Pancreas (tissue), 10 donors: ENCODE data around the gene SLC5A8. TPM values are rescaled to one million over a fixed set of nuclear protein-coding genes. Genes with fewer than 3 reads are reported as not detected.

ENCODE experiments used
- ATAC-seq, 4 donors: fragments of 200-7000 bp; cut with Tn5 transposase; one replicate each; pipeline versions ENCODE4 v1.8.0 to v1.9.1; 2020; ENCODE audit warnings: mild to moderate bottlenecking in 4 of 4, moderate library complexity in 4 of 4
- DNase-seq, 6 donors: peaks; one replicate each; pipeline ENCODE4 v3.0.0-alpha.2; 2020
- FAIRE-seq: peaks from 2 replicates; lab custom pipeline; 2012; peaks lifted over from hg19 to GRCh38; lab: Jason Lieb, UNC
- H3K27ac ChIP-seq, 4 donors: fragments of 200-600 bp; sonication (generic); 1 replicate in 3 of 4; 2 replicates in 1 of 4; pipeline versions ENCODE4 v1.5.0 to v1.8.0; 2020
- H3K27me3 ChIP-seq, 4 donors: fragments of 200-600 bp; one replicate each; pipeline ENCODE4 v1.8.0; 2021
- H3K36me3 ChIP-seq, 3 donors: fragments of 200-600 bp; sonication (generic) in 1 of 3; one replicate each; pipeline versions ENCODE4 v1.5.0 to v1.8.0; 2020 to 2021
- H3K4me1 ChIP-seq, 3 donors: fragments of 200-600 bp; one replicate each; pipeline ENCODE4 v1.8.0; 2021
- H3K4me3 ChIP-seq, 4 donors: fragments of 200-600 bp; sonication (generic) in 2 of 4; one replicate each; pipeline versions ENCODE4 v1.5.0 to v1.8.0; 2020 to 2021
- H3K9me3 ChIP-seq, 4 donors: fragments of 200-600 bp; one replicate each; pipeline ENCODE4 v1.8.0; 2021
- CTCF ChIP-seq, 4 donors: fragments of 200-600 bp; sonication (generic) in 3 of 4; IDR thresholded peaks; one replicate each; pipeline versions ENCODE4 v1.5.0 to v1.8.0; 2021; ENCODE audit warnings: antibody characterized with exemption in 4 of 4
- WGBS, 2 donors: extraction: QIAGEN DNeasy Blood & Tissue Kit; methylation state at CpG; one replicate each; pipeline ENCODE4 v1.1.7; 2013; 5-methylcytosine and 5-hydroxymethylcytosine counted together
- intact Hi-C, 3 donors: fragments of 100-400 bp; cut with DNase I; formaldehyde crosslinking; loops; one replicate each; pipeline versions ENCODE4 v1.11.1 to v1.14.2; 2022
- polyA plus RNA-seq, 2 donors: library from polyadenylated mRNA; stranded (reverse); fragments of 200-250 nt; gene quantifications; one replicate each; pipeline ENCODE4 v1.2.3, GENCODE V29; 2013
- total RNA-seq, 6 donors: library from RNA; stranded (reverse); fragmentation: NEBNext Ultra II Directional in 4 of 6; extraction: Animal tissue kit (Norgen Biotek cat#: 25700) in 4 of 6; gene quantifications; one replicate each; pipeline versions ENCODE4 v1.2.1 to v1.2.4, GENCODE V29; 2021 to 2023
- donor health status: healthy with polysubstance abuse.
- donor health status: DM: no; HTN: no; CAD: no; lungs with moderate emphysema.
- donor health status: DM: no; HTN: no; CAD: no.
- donor health status: control.
- donor health status: control.
- donor health status: Bipolar disorder and iron deficiency.
- donor health status: DM: yes; HTN: yes; CAD: no.
- donor health status: DM: no; HTN: no; CAD: no.
- donor health status: DM: no; HTN: no; CAD: no.
- donor health status: DM: yes; HTN: yes; CAD: no.

Gene SLC5A8
- total and polyA plus RNA-seq, 8 donors: 0.06 to 0.09 (median 0.07) TPM; not detected in 5

GRCh38 chr12:101204602-101205304, 5.3 kb downstream of the SLC5A8 start:
- Histone ChIP-seq H3K27ac (no peak overlapping the region), H3K36me3 (no peaks in the 10 kb centered on the region), H3K27me3 (peaks cover 0 to 19% (median 0%) of the 10 kb centered on the region in 4 donors), H3K9me3 (peaks cover 0 to 2% (median 0%) of the 10 kb centered on the region in 4 donors), H3K4me3 (no peak overlapping the region), H3K4me1 (peaks cover 0 to 2% (median 0%) of the 10 kb centered on the region in 3 donors)
- no peak for FAIRE-seq
- no peak for ATAC-seq
- WGBS, 2 donors: 74 to 75% methylated on average over 4 of the region's 4 CpGs
- no peak for TF ChIP-seq CTCF (IDR thresholded peaks at IDR 0.05)
- no peak for DNase-seq
- intact Hi-C loops: no loop called here

DNA sequence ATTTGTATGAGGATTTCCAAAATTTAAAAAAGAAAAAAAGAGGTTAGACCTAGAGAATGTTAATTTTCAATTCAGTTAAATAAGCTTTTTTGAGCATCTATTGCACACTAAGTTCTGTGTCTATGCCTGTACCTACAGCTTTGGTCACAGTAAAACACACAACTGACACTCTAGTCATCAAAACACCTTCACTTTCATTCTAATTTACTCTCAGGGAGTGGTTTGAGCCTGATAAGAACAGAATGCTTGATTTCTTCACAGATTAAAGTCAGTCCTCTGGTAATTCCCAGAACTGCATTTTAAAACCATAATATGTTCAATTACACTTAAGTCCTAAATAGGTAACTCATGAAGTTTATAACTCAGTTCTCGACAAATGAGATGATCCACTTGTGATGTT, 9.2 kb downstream of the SLC5A8 start:
- no peak overlapping the region for H3K4me3 ChIP-seq
- no peak for ATAC-seq

DNA sequence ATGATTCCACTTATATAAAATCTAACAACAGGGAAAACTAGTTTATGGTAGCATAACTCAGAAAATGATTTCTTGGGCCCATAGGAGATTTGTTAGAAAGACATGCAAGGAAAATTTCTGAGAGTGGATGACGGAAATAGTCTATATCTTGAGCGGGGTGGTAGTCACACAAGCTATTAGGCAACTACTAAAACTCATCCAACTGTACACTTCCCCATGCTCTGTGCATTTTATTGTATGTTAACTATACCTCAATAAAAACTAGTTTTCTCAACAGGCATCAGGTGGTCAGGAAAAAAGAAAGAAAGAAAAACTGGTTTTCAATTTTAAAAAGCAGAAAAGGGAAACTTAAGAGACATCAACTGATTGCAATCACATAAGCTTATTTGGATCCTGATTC, 9.9 kb downstream of the SLC5A8 start:
- 77 to 78% methylated on average over 2 of the region's 2 CpGs for WGBS, 2 donors
- peaks cover 0 to 2% (median 0%) of the 10 kb centered on the region in 4 donors for H3K9me3 ChIP-seq

More for the DNA sequence above, 9.2 kb downstream of the SLC5A8 start:
- FAIRE-seq (no peak), DNase-seq (no peak)
- H3K9me3 ChIP-seq: peaks cover 0 to 2% (median 0%) of the 10 kb centered on the region in 4 donors
- no peak for TF ChIP-seq CTCF (IDR thresholded peaks at IDR 0.05)
- H3K36me3 ChIP-seq: no peaks in the 10 kb centered on the region
- intact Hi-C loops: no loop called here
- no peaks in the 10 kb centered on the region for H3K4me1 ChIP-seq
- WGBS, 2 donors: 61 to 76% methylated on average over 1 of the region's 1 CpG
- no peak overlapping the region for H3K27ac ChIP-seq
- H3K27me3 ChIP-seq: no peaks in the 10 kb centered on the region

DNA sequence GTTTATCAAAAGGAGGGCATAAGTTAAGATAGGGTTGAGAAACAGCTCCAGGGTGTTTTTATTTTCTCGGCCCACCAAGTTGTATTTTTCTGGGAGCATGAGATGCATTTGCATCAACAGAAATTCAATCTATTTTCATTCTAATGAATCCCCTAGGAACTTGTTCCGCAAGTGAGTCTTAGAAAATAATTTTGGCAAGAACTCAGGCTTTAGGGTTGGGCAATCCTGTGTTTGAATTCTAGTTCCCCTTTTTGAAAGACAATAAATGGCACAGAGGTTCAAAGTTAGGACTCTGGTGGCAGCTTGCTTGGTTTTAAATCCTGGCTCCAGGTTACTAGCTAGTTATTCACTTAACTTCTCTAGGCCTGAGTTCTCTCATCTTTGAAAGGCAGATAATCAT, 23.7 kb downstream of the SLC5A8 start:
- H3K9me3 ChIP-seq: no peaks in the 10 kb centered on the region
- no peak overlapping the region for H3K27ac ChIP-seq
- no peaks in the 10 kb centered on the region for H3K36me3 ChIP-seq
- FAIRE-seq (no peak), ATAC-seq (no peak), DNase-seq (no peak)
- no peaks in the 10 kb centered on the region for H3K4me1 ChIP-seq
- H3K4me3 ChIP-seq: no peak overlapping the region
- intact Hi-C loops: no loop called here
- no peak for TF ChIP-seq CTCF (IDR thresholded peaks at IDR 0.05)
- no peaks in the 10 kb centered on the region for H3K27me3 ChIP-seq
- WGBS, 2 donors: 44 to 67% methylated on average over 2 of the region's 2 CpGs

More for the DNA sequence above, 9.9 kb downstream of the SLC5A8 start:
- H3K4me1 ChIP-seq: no peaks in the 10 kb centered on the region
- H3K27ac ChIP-seq: no peak overlapping the region
- FAIRE-seq: no peak
- TF ChIP-seq CTCF (IDR thresholded peaks at IDR 0.05): no peak
- no peak overlapping the region for H3K4me3 ChIP-seq
- no peaks in the 10 kb centered on the region for H3K27me3 ChIP-seq
- DNase-seq: no peak
- intact Hi-C loops: no loop called here
- ATAC-seq: no peak
- H3K36me3 ChIP-seq: no peaks in the 10 kb centered on the region

GRCh38 chr12:101181776-101182175, 28.3 kb downstream of the SLC5A8 start:
- intact Hi-C loops: no loop called here
- no peaks in the 10 kb centered on the region for H3K36me3 ChIP-seq
- TF ChIP-seq CTCF (IDR thresholded peaks at IDR 0.05): no peak
- H3K9me3 ChIP-seq: no peaks in the 10 kb centered on the region
- WGBS, 2 donors: 31 to 48% methylated on average over 2 of the region's 2 CpGs
- H3K4me3 ChIP-seq: no peak overlapping the region
- no peak for DNase-seq
- ATAC-seq: no peak
- peaks cover 0 to 3% (median 0%) of the 10 kb centered on the region in 4 donors for H3K27me3 ChIP-seq
- no peak overlapping the region for H3K27ac ChIP-seq
- FAIRE-seq: no peak
- H3K4me1 ChIP-seq: no peaks in the 10 kb centered on the region
